Suprapubic skin (tissue), 4 donors: ENCODE data around the gene AMACR. TPM values are rescaled to one million over a fixed set of nuclear protein-coding genes. Genes with fewer than 3 reads are reported as not detected.

Experiments used
- DNase-seq, 2 donors: peaks; one replicate each; pipeline ENCODE4 v3.0.0-alpha.2; 2019; ENCODE audit warnings: low spot score in 2 of 2
- H3K27ac ChIP-seq: fragments of 200-600 bp; sonication (generic); one replicate; pipeline ENCODE4 v1.5.1; 2019
- H3K27me3 ChIP-seq: fragments of 200-600 bp; sonication (generic); one replicate; pipeline ENCODE4 v1.5.1; 2019
- H3K36me3 ChIP-seq: fragments of 200-600 bp; sonication (generic); one replicate; pipeline ENCODE4 v1.5.1; 2019
- H3K4me1 ChIP-seq: fragments of 200-600 bp; sonication (generic); one replicate; pipeline ENCODE4 v1.5.1; 2019
- H3K4me3 ChIP-seq: fragments of 200-600 bp; sonication (generic); one replicate; pipeline ENCODE4 v1.5.1; 2019; ENCODE audit warnings: mild to moderate bottlenecking
- H3K9me3 ChIP-seq: fragments of 200-600 bp; sonication (generic); one replicate; pipeline ENCODE4 v1.5.1; 2019
- CTCF ChIP-seq, 2 donors: fragments of 200-600 bp in 1 of 2; fragments of 450-650 bp in 1 of 2; sonication (generic) in 1 of 2; IDR thresholded peaks; one replicate each; pipeline ENCODE4 v1.5.1; 2016 to 2019; ENCODE audit warnings: antibody characterized with exemption in 2 of 2, mild to moderate bottlenecking in 1 of 2, moderate library complexity in 1 of 2
- EP300 ChIP-seq: sonication (generic); formaldehyde crosslinking; IDR thresholded peaks from one replicate; pipeline ENCODE4 v1.6.1; 2017; ENCODE audit warnings: antibody characterized with exemption
- POLR2A ChIP-seq, 2 donors: fragments of 450-650 bp; IDR thresholded peaks; one replicate each; pipeline ENCODE4 v1.6.1; 2017; ENCODE audit warnings: antibody characterized with exemption in 2 of 2, mild to moderate bottlenecking in 2 of 2, moderate library complexity in 2 of 2
- POLR2AphosphoS5 ChIP-seq, 3 donors: sonication (generic); formaldehyde crosslinking; IDR thresholded peaks; one replicate each; pipeline ENCODE4 v1.6.1; 2017; ENCODE audit warnings: antibody characterized with exemption in 3 of 3
- WGBS: methylation state at CpG from one replicate; pipeline ENCODE4 v1.1.5; 2018; 5-methylcytosine and 5-hydroxymethylcytosine counted together
- total RNA-seq, 4 donors: library from RNA; depleted of rRNA; stranded (reverse); fragments of >200 nt; gene quantifications; one replicate each; pipeline ENCODE4 v1.1.0, GENCODE V29; 2016

The AMACR gene
- 10 to 100 TPM in 3 of 4 donors, 1 to 10 TPM in 1; 9.1 to 14.3 (median 11.5) TPM for total RNA-seq

DNA sequence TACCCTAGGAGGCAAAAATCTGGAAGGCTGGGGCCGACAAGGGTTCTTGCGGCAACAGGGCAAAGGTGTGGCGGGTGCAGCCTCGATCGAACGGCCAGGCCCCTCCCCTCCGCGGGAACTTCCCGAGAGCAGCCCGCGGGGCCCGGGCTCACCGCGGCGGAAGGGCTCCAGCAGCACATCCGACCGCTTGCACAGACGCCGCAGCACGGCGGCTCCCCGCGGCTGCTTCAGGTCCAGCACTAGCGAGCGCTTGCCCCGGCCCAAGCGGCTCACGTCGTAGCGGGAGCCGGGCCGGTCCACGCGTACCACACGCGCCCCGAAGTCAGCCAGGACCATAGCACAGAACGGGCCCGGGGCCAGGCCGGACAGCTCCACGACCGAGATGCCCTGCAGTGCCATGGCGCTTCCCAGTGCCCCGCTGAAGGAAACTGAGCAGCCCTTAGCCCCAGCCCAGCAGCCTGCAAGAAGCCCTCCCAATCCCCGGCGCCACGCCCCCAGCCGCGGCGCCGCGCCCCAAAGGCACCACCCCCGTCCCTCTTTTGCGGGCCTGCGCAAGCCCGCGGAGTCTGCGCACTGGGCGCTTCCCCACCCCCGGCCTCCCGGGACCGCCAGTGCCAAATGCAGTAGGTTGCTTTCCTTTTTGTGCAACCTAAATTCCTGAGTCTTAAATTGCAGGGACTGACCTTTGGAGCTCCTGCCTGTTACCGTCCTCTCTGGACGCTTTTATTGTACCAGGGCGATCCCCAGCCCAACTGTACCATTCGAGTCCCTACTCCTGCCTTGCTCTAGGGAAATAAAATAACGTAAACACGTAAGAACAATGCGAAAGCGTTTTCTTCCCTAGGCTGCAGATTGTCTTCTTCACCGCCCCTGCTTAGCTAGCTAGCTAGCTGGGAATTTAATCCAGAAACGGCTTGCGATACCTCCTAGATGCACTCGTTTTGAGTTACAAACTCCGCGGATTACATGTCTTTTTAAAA is at the start of gene AMACR:
TSS of gene AMACR (minus strand) at position 430 of the 980 bp plus-strand sequence. CDS start at position 399, 31 bp downstream.
- WGBS = under 1% methylated on average over 58 of the region's 76 CpGs

DNA sequence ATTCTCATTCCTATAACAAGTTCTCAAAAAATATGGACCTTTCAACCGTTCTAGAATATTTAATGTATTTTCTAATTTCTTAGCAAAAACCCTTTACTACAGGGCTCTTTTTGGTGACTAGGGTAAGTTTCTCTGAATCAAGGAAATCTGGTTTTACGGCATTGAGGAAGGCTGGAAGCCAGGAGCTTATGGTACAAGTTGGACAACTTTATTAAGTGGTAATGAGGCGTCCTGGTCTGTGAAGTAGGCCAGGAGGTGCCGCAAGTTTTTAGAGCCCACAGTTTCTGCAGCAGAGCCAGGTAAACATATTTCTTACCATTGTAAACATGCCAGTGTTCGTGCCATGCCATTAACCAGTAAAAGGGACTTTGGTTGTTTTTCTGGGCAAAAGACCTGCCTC is 49.7 kb upstream of the AMACR start:
- peaks cover 11% of the 10 kb centered on the region for H3K4me1 ChIP-seq
- 75% methylated on average over 5 of the region's 5 CpGs for WGBS
- no peak for DNase-seq
- TF ChIP-seq CTCF (IDR thresholded peaks at IDR 0.05) = no peak
- no peak overlapping the region for H3K27ac ChIP-seq
- H3K27me3 ChIP-seq = no peaks in the 10 kb centered on the region
- H3K36me3 ChIP-seq = peaks cover 4% of the 10 kb centered on the region
- H3K4me3 ChIP-seq = no peak overlapping the region
- H3K9me3 ChIP-seq = no peaks in the 10 kb centered on the region

More for the DNA sequence above, at the start of gene AMACR:
- no peaks in the 10 kb centered on the region for H3K9me3 ChIP-seq
- H3K36me3 ChIP-seq = peaks cover 8% of the 10 kb centered on the region
- peak; percentile 93 to 96 for DNase-seq
- peak within 1 kb of the TSS; percentile 93 for H3K27ac ChIP-seq
- TF ChIP-seq EP300 = no peak
- TF ChIP-seq POLR2A (IDR thresholded peaks at IDR 0.05) = peak in 1 of 2 donors; percentile 47
- H3K4me3 ChIP-seq = peak within 1 kb of the TSS; percentile 60
- no peaks in the 10 kb centered on the region for H3K27me3 ChIP-seq
- peaks cover 25% of the 10 kb centered on the region for H3K4me1 ChIP-seq

DNA sequence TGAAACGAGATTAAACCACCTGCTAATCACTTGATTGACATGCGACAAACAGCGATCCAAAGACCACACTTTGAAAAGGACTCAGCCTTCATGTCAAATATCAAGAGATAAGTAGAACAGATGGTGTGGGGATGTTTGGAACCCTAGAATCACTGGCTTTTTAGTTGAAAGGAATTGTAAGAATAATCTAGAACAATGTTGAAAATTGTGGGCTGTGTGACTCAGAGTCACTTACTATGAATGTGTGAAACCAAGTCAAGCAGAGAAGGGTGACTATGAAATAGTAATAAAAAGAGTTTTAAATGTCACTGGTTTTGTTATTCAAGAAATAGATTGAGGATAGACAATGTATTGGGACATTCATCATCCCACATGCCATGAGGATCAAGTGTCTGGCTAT is 49.3 kb upstream of the AMACR start:
- TF ChIP-seq CTCF (IDR thresholded peaks at IDR 0.05) (no peak), EP300 (no peak), POLR2AphosphoS5 (IDR thresholded peaks at IDR 0.05) (no peak), POLR2A (IDR thresholded peaks at IDR 0.05) (no peak)
- no peaks in the 10 kb centered on the region for H3K9me3 ChIP-seq
- H3K36me3 ChIP-seq = peaks cover 4% of the 10 kb centered on the region
- H3K27ac ChIP-seq = no peak overlapping the region
- H3K27me3 ChIP-seq = no peaks in the 10 kb centered on the region
- WGBS = 97% methylated on average over 3 of the region's 3 CpGs
- no peak overlapping the region for H3K4me3 ChIP-seq
- DNase-seq = no peak
- H3K4me1 ChIP-seq = peaks cover 16% of the 10 kb centered on the region

DNA sequence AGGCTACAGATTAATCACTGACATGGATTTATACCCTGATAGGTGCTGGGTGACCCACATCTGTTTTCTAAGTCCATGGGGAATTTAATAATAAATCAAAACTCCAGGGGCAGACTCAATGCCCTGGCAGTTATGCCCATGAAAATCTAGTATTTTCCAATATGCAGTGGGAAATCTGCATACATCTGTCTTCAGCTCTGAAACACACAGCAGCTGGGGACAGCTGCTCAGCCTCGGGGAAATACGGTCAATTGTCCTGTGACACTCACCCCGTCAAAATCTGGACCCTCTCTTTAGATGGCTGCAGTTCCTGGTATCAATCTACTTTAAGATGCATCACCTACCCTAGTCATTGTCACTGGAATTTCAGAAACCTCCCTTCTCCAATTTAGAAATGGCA is 47.8 kb upstream of the AMACR start:
- DNase-seq = no peak

DNA sequence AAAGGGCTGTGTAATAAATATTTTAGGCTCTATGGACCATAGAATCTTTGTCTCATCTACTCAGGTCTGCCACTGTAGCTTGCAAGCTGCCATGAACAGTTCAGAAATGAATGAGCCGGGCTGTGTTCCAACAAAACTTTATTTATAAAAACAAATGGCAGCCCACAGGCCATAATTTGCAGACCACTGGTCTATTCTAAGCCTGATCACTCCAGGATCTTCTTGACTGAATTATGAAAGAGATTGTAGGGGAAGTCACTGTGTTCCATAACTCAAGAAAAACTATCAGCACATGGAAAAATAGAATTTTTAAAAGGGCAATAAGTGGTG is 46.5 kb upstream of the AMACR start:
- Histone ChIP-seq H3K27ac (peak overlapping the region; percentile 49), H3K4me3 (no peak overlapping the region), H3K27me3 (no peaks in the 10 kb centered on the region), H3K36me3 (peaks cover 7% of the 10 kb centered on the region), H3K4me1 (peaks cover 23% of the 10 kb centered on the region), H3K9me3 (no peaks in the 10 kb centered on the region)
- no peak for TF ChIP-seq POLR2A (IDR thresholded peaks at IDR 0.05)
- no peak for TF ChIP-seq CTCF (IDR thresholded peaks at IDR 0.05)
- TF ChIP-seq EP300 = no peak
- no peak for TF ChIP-seq POLR2AphosphoS5 (IDR thresholded peaks at IDR 0.05)
- DNase-seq = no peak
- 100% methylated on average over 1 of the region's 1 CpG for WGBS

More for the DNA sequence above, 47.8 kb upstream of the AMACR start:
- 84% methylated on average over 3 of the region's 3 CpGs for WGBS
- H3K4me1 ChIP-seq = peaks cover 23% of the 10 kb centered on the region
- H3K27me3 ChIP-seq = no peaks in the 10 kb centered on the region
- no peak overlapping the region for H3K4me3 ChIP-seq
- H3K9me3 ChIP-seq = no peaks in the 10 kb centered on the region
- H3K27ac ChIP-seq = no peak overlapping the region
- TF ChIP-seq EP300 (no peak), POLR2A (IDR thresholded peaks at IDR 0.05) (no peak), POLR2AphosphoS5 (IDR thresholded peaks at IDR 0.05) (no peak), CTCF (IDR thresholded peaks at IDR 0.05) (no peak)
- H3K36me3 ChIP-seq = peaks cover 4% of the 10 kb centered on the region
